Stomach smooth muscle (tissue), 2 donors: ENCODE measurements around the gene CBY3.

ENCODE experiments used
- H3K27ac ChIP-seq: one replicate; pipeline ENCODE4 v1.7.0; 2013; ENCODE audit warnings: mild to moderate bottlenecking, low read length, inconsistent platforms
- H3K27me3 ChIP-seq, 2 donors: one replicate each; pipeline ENCODE4 v1.7.0; 2013; ENCODE audit warnings: low read length in 2 of 2; ENCODE audit not compliant: insufficient read depth in 2 of 2, control insufficient read depth in 1 of 2
- H3K36me3 ChIP-seq, 2 donors: one replicate each; pipeline ENCODE4 v1.7.0; 2013; ENCODE audit warnings: low read length in 2 of 2; ENCODE audit not compliant: control insufficient read depth in 2 of 2, insufficient read depth in 2 of 2
- H3K4me1 ChIP-seq: one replicate; pipeline ENCODE4 v1.7.0; 2013; ENCODE audit warnings: low read length; ENCODE audit not compliant: control insufficient read depth, insufficient read depth
- H3K4me3 ChIP-seq, 2 donors: one replicate each; pipeline ENCODE4 v1.7.0; 2013; ENCODE audit warnings: low read length in 2 of 2
- H3K9ac ChIP-seq, 2 donors: one replicate each; pipeline ENCODE4 v1.7.0; 2013; ENCODE audit warnings: low read length in 2 of 2, mild to moderate bottlenecking in 1 of 2
- H3K9me3 ChIP-seq, 2 donors: one replicate each; pipeline ENCODE4 v1.7.0; 2013; ENCODE audit warnings: low read length in 2 of 2; ENCODE audit not compliant: control insufficient read depth in 2 of 2
- donor health status: healthy.
- donor health status: Pancreatic carcinoma.

CBY3 gene

GRCh38 chr5:179680780-179681401 is at the start of gene CBY3:
CBY3 (minus strand) TSS chr5:179681034; CDS start chr5:179680918, 116 bp downstream.
- H3K9ac ChIP-seq = peak within 1 kb of the TSS in 1 of 2 donors; percentile 47
- no peak within 1 kb of the TSS for H3K4me3 ChIP-seq

GRCh38 chr5:179730356-179730755 is 49.5 kb upstream of the CBY3 start:
- H3K9me3 ChIP-seq = no peaks in the 10 kb centered on the region
- no peaks in the 10 kb centered on the region for H3K27me3 ChIP-seq
- H3K4me3 ChIP-seq = no peak overlapping the region
- H3K9ac ChIP-seq = no peak overlapping the region
- peaks cover 10% of the 10 kb centered on the region for H3K4me1 ChIP-seq
- no peak overlapping the region for H3K27ac ChIP-seq
- peaks cover 24 to 27% of the 10 kb centered on the region in 2 donors for H3K36me3 ChIP-seq

More at GRCh38 chr5:179680780-179681401, at the start of gene CBY3:
- Histone ChIP-seq H3K36me3 (no peaks in the 10 kb centered on the region), H3K9me3 (no peaks in the 10 kb centered on the region), H3K4me1 (peaks cover 11% of the 10 kb centered on the region), H3K27me3 (no peaks in the 10 kb centered on the region), H3K27ac (no peak within 1 kb of the TSS)

- Histone ChIP-seq H3K9ac (no peak overlapping the region), H3K4me3 (no peak overlapping the region), H3K27ac (no peak overlapping the region), H3K36me3 (peaks cover 28 to 31% of the 10 kb centered on the region in 2 donors), H3K9me3 (no peaks in the 10 kb centered on the region), H3K27me3 (no peaks in the 10 kb centered on the region), H3K4me1 (peaks cover 9% of the 10 kb centered on the region)
Observed at GRCh38 chr5:179729727-179730126, 48.9 kb upstream of the CBY3 start.

GRCh38 chr5:179729303-179729702 is 48.5 kb upstream of the CBY3 start:
- H3K27ac ChIP-seq = no peak overlapping the region
- H3K27me3 ChIP-seq = no peaks in the 10 kb centered on the region
- H3K36me3 ChIP-seq = peaks cover 33 to 36% of the 10 kb centered on the region in 2 donors
- H3K9me3 ChIP-seq = no peaks in the 10 kb centered on the region
- H3K9ac ChIP-seq = no peak overlapping the region
- no peak overlapping the region for H3K4me3 ChIP-seq
- H3K4me1 ChIP-seq = peaks cover 5% of the 10 kb centered on the region

- H3K27me3 ChIP-seq = no peaks in the 10 kb centered on the region
- no peaks in the 10 kb centered on the region for H3K9me3 ChIP-seq
- H3K9ac ChIP-seq = no peak overlapping the region
- H3K27ac ChIP-seq = no peak overlapping the region
- H3K4me1 ChIP-seq = peaks cover 2% of the 10 kb centered on the region
- H3K4me3 ChIP-seq = no peak overlapping the region
- H3K36me3 ChIP-seq = peaks cover 47 to 56% of the 10 kb centered on the region in 2 donors
Observed at GRCh38 chr5:179727106-179727505, 46.3 kb upstream of the CBY3 start.

GRCh38 chr5:179724163-179724562 is 43.3 kb upstream of the CBY3 start:
- Histone ChIP-seq H3K36me3 (peaks cover 56 to 61% of the 10 kb centered on the region in 2 donors), H3K9me3 (no peaks in the 10 kb centered on the region), H3K27me3 (no peaks in the 10 kb centered on the region), H3K4me1 (no peaks in the 10 kb centered on the region), H3K9ac (no peak overlapping the region), H3K27ac (no peak overlapping the region), H3K4me3 (no peak overlapping the region)

GRCh38 chr5:179720222-179720621 is 39.4 kb upstream of the CBY3 start:
- H3K4me3 ChIP-seq = no peak overlapping the region
- no peaks in the 10 kb centered on the region for H3K27me3 ChIP-seq
- no peak overlapping the region for H3K27ac ChIP-seq
- peaks cover 57 to 67% of the 10 kb centered on the region in 2 donors for H3K36me3 ChIP-seq
- H3K9ac ChIP-seq = no peak overlapping the region
- no peaks in the 10 kb centered on the region for H3K4me1 ChIP-seq
- H3K9me3 ChIP-seq = no peaks in the 10 kb centered on the region

GRCh38 chr5:179716286-179716685 is 35.5 kb upstream of the CBY3 start:
- Histone ChIP-seq H3K4me1 (no peaks in the 10 kb centered on the region), H3K27ac (no peak overlapping the region), H3K27me3 (no peaks in the 10 kb centered on the region), H3K4me3 (no peak overlapping the region), H3K9me3 (no peaks in the 10 kb centered on the region), H3K9ac (no peak overlapping the region), H3K36me3 (peaks cover 40 to 45% of the 10 kb centered on the region in 2 donors)

GRCh38 chr5:179700401-179700918 is 19.6 kb upstream of the CBY3 start:
- H3K9ac ChIP-seq = peak overlapping the region; percentile 97 to 99
- no peak overlapping the region for H3K27ac ChIP-seq
- H3K9me3 ChIP-seq = no peaks in the 10 kb centered on the region
- peaks cover 0 to 3% of the 10 kb centered on the region in 2 donors for H3K36me3 ChIP-seq
- peaks cover 17% of the 10 kb centered on the region for H3K4me1 ChIP-seq
- H3K27me3 ChIP-seq = no peaks in the 10 kb centered on the region
- H3K4me3 ChIP-seq = peak overlapping the region; percentile 21 to 88

- Histone ChIP-seq H3K27me3 (no peaks in the 10 kb centered on the region), H3K9me3 (no peaks in the 10 kb centered on the region), H3K4me1 (peaks cover 17% of the 10 kb centered on the region), H3K27ac (peak overlapping the region; percentile 92), H3K4me3 (peak overlapping the region; percentile 88 to 98), H3K9ac (peak overlapping the region; percentile 97 to 99), H3K36me3 (peaks cover 0 to 3% of the 10 kb centered on the region in 2 donors)
Observed at GRCh38 chr5:179699616-179700237, 18.9 kb upstream of the CBY3 start.
